HK-2 (cell line): Measurements from ENCODE around the gene SERAC1.

Experiments used
- DNase-seq: peaks from one replicate; pipeline ENCODE4 v3.0.0-alpha.2; 2018; ENCODE audit not compliant: unreplicated experiment

Gene SERAC1

DNA sequence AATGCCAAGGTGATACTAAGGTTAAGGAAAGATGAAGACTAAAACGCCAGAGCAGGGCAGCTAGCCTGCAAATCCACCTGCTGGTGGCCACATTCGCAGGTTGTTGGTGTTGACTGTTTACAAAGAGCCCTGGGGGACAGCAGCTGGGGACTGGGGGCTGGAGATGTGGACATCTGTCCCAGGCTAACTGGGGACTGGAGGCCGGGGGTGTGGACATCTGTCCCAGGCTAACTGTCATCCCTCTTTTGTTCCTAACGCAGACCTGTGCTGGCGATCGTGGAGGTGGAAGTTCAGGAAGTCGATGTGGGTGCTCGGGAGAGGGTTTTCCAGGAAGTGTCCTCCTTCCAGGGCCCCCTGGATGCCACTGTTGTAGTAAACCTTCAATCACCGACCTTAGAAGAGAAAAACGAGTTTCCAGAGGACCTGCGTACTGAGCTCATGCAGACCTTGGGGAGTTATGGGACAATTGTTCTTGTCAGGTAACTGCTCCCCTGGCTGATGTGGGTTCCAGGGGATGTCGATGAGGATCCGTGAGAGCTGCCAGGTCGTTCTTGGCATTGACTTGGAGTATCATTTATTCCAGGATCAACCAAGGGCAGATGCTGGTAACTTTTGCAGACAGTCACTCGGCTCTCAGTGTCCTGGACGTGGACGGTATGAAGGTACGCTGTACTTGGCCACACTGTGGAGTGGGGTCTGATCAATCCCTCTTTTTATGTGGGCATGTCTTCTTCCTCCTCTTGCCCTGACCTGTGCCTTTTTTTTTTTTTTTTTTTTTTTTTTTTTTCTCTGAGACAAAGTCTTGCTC, 87.0 kb downstream of the SERAC1 start:
- no peak for DNase-seq

DNA sequence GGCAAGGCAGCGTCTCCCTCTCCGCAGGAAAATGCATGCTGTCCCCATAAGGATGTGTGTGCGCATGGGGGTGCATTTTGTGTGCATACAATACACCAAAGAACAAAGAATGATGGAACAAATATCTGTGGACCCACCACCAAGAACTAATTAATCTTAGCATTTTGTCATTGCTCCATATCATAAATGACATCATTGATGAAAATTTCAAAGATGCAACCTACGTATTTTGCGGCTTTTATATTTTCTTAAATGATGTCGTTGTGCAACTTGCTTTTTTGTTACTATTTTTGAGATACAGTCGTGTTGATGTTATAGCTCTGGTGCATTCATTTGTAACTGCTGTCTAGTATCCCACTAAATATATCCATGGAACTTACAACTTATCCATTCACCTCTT, 89.7 kb downstream of the SERAC1 start:
- DNase-seq = no peak

DNA sequence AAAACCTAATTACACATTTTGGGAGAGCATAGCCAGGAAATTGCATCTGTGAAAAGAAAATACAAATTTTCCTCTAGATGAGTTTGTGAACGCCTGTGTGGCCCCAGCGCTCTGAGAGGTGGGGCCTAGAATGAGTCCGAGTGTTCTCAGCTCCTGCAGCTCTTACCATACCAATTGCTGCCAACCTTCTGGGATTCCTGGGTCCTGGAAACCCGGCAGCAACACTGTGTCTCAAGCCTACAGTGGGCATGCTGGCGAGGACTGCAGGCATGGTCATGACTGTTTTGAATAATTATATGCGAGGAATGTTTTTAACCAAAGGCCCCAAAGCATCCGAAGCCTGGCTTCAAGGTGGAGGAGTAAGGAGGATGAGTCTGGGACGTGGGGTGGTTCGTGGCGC, 90.4 kb downstream of the SERAC1 start:
- no peak for DNase-seq

DNA sequence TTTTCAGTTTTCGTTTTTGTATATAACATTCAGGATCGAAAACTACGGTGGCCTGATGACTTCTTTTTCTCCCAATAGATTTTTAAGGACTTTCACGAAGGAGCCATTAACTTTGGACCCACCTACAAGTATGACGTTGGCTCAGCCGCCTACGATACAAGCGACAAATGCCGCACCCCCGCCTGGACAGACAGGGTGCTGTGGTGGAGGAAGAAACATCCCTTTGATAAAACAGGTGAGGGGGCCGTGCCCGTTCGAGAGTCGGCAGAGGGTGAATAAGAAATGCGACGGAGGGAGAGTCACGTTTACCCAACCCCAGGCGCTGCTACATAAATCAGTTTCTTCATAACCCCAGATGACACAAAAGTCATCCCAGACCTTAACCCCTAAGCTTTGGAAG, 91.5 kb downstream of the SERAC1 start:
- no peak for DNase-seq

DNA sequence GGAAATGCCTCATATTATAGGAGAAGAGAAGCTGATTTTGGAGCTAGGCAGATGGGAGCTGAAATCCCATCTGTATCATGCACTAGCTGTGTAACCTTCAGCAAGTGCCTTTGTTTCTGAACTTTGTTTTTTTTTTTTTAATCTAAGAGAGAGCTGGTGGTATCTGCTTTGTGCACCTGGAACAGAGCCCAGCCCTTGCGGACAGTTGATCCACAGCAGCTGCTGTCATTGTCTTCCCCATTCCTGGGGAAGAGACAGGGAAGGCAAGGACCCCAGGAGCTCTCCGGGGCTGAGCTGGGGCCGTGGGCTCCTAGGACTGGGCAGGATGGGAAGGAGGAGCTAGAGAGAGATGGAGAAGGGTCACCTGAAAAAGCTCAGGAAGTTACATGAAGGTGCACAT, 94.3 kb downstream of the SERAC1 start:
- DNase-seq = no peak

DNA sequence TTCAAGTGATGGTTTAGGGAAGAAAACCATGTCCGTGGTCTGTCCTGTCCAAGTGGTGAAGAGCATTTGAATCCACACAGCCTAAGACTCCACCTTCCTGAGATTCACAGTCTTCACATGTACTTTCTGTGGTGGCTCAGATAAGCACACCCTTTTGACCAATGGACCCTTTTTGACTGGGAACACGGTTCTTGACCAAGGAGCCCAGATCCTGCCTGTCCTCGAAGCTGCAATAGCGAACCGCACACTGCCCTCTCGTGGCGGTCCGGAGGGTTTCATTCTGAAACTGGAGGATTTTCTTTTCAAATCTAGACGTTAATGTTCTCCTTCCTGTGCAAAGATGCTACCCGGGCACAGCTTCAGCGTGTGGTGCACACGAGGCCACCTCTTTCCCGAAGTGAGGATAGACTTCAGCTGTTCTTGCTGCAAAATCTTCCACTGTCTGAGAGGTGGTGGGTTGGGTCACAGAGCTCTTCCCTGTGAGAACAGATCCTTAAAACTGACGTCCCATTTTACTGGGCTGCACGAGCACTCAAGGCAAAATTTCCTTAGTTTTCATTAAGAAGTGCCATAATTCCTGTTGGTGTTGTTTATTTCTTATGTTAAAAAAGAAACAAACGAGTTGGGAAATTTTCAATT, 95.9 kb downstream of the SERAC1 start:
- peak; percentile 62 for DNase-seq

DNA sequence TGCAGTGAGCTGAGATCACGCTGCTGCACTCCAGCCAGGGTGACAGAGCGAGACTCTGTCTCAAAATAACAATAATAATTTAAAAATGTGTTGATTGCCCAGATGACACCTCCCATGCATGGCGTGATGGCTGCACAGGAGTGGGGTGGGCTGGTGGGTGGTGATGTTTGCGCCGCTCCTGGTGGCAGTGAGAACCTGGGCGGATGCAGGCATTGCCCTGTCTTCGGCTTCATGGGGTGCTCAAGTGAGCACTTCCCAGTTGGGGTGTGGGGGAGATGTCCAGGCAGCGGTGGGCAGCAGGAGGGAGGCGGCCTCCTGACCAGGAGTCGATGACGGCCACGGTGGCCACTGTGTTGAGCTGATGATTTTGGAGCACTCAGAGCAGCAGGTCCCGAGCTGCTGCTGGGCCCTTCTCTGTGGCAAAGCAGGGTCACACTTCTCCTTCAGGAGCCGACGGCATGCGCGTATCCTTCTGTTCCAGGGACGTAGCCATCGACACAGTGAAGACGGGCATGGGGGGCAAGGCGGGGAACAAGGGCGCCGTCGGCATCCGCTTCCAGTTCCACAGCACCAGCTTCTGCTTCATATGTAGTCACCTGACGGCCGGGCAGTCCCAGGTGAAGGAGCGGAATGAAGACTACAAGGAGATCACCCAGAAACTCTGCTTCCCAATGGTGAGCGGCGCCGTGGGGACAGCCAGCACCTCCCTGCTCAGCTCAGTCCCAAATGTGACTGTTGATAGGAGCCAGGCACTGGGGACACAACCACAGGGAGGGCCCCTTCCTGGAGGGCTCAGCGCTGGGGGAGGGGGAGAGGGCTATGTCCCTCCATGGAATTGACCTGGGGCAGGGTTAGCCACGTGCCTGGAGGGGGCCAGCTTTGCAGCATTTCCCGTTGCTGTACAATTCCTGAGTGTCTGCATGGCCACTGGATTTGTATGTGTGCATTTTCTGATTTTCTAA, 96.7 kb downstream of the SERAC1 start:
- DNase-seq = no peak

DNA sequence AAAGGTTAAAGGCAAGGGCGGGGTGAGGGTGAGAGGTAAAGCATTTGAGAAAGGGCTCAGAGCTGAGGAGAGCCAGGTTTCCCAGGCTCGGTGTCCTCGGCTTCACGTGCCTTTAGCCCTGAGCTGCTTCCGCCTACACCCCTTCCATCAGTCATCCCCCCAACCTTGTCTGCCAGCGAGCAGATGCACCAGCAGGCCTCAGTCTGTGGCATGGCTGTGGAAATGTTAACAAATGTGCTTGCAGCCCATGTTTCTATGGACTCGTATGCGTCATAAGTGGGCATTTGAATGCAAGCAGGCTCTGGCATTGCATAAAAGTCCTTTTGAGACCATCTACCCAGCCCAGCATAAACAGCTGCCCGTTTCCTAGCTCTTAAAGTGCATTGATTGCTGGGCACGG, 97.5 kb downstream of the SERAC1 start:
- no peak for DNase-seq

DNA sequence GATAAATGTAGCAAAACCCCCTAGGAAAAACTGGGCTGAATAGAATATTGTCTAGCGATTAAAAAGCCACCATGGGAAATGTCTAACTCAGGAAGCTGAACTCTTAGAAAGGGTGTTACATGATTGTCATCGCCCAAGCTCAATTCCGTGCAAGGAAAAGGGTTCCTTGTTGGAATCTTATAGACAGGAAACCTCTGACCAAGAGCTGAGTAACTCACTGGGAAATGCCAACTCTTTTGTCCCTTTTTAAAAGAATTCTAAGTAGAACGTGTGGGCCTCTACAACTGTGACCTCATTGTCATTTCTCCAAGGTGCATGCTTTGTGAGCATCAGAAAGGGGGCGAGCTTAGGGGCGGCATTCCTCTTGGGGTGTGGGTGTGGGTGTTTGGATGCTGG, 98.3 kb downstream of the SERAC1 start:
- no peak for DNase-seq

DNA sequence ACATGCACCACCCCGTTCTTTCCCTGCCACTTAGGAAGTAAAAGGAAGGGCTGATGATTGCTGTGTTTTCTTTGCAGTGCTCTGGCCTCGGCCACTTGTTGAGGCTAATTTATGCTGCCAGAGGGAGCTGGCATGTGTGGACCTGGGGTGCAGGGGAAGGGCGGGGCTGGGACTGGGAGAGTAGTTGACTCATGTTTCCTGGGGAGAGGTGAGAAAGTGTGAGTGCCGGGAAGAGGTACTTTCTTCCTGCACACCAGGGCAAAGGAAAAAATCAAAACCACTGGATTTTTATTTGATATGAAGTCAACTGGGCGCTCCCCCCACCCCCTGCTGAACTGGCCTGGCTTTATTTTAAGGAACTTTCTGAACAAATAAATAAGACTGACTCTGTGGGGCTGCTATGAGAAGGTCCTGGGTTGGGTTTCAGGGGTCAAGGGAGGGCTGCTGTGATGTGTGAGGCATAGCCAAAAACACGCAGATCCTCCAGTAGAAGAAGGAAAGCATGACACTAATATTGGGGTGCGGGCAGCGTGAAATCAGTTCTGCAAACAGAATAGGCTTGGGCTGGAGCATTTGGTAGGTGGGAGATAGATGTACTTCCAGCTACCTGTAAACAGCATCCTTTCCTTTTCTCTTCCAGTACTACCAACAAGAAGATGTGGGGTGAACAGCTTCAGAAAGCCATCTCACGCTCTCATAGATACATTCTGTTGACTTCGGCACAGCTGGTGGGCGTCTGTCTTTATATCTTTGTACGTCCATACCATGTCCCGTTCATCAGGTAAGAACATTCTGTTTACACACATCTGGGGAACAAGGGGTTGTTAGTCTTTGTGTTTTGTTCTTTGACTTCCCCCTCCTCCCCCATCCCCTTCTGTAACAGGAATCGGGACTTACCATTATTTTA, 98.9 kb downstream of the SERAC1 start:
- peak; percentile 72 for DNase-seq

DNA sequence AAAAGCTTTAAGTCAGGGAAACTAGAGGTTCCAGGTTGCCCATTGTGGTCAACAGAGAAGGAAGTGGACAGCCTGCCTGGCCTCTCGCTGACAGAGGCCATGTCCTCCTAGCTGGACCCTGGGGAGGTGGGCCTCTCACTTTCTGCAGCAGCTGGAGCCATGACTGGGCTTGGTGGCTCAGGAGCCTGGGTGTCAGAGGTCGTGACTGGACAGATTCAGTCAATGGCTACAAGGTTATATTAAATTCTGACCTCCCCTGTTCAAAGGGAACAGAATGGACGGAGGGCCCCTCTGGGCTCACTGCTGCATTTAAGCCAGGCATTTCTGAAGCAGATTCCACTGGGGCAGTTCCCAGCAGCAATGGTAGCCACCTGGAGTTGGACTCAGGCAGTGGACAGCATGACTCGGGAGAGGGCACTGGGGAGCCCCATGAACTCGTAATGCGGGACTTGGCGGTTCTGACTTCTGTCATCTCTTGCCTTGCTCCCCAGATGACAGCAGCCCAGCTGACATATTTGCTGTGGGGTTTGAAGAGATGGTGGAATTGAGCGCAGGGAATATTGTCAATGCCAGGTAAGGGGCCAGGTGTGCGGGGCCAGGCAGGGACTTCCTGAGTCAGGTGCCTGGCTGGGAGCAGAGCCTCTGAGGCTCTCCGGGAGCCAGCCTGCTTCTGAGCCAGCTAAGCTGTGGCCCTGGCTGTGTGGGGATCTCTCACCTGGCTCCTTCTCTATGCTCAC, 99.7 kb downstream of the SERAC1 start:
- DNase-seq = no peak

DNA sequence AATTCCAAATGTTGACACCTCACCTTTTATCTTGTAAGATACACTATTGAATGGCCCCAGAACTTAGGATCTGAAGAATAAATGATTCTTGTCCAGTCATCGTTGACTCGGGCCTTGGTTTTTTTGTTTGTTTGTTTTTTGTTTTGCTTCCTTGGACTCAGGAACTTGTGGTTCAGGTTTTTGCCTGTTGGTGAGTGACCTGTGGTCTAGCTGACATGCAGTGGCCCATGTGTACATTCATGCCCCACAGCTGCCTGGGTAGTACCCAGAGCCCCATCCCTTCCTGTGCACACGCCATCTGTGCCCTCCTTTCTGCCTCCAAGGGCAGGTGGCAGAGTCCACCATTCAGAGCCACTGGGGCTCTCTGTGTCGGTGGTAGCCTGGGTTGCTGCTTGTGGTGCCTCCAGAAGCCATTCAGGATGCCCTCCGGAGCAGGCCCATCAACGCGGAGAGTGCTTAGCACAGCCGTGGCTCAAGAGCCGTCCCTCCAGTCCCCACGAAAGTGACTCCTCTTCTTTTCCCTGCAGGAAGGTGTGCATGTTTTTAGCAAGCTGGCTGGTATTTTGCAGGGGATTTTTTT, 100.5 kb downstream of the SERAC1 start:
- DNase-seq = no peak

DNA sequence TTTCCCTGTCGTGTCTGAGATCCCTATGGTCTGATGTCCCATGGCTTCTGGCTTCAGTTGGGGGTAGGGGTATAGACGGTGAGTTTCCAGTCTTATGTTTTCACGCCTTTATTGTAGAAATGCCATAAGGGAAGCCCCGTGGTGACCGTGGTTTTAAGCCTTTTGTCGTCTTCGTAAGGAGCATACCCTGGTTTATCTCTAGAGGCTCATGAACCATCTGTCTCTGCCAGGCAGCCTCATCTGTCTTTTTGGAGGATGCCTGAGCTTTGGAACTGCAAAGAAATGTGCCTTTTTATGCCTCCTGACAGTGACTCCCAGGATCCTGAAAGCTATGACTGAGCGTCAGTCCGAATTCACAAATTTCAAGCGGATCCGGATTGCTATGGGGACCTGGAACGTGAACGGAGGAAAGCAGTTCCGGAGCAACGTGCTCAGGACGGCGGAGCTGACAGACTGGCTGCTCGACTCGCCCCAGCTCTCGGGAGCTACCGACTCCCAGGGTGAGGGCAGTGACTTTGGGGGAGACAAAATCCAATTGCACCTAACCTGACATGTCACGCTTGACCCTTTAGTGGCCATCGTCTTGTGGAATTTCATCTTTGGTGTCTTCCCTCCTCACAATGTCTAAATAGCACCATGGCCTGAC, 101.8 kb downstream of the SERAC1 start:
- no peak for DNase-seq

DNA sequence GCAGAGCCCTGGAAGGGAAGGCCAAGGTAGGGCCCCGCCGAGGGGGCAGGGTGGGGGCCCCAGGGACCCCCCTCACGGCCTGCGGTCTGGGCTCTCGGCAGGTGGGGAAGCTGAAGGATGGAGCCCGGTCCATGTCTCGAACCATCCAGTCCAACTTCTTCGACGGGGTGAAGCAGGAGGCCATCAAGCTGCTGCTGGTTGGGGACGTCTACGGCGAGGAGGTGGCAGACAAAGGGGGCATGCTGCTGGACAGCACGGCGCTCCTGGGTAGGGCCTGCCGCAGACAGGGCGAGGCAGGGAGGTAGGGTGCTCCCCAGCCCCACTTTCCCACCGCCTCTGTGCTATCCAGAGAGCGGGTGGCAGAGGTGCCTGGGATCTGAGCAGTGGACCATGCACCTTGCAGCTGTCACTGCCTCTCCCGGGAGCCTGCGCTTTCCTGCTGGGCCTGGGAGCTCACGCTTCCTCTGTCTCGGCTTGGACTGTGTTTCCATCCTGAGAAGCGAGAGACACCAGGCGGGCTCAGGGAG, 103.3 kb downstream of the SERAC1 start:
- DNase-seq = no peak

DNA sequence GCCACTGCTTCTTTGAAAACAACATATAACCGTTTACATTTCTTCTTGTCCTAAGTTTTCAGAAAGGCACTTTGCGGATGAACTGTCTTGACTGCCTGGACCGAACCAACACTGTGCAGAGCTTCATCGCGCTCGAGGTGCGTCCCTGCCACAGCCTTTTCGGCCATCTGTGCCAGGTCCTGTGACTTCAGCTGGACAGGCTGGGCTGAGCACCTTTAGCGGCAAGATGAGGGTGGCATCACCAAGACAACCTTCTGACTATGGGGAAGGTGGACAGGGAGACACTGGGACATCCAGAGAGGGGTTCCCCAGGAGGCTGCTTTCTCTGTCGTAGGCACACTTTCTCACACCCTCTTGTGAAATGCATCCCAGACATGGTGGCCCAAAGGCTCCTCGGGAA, 104.3 kb downstream of the SERAC1 start:
- no peak for DNase-seq

DNA sequence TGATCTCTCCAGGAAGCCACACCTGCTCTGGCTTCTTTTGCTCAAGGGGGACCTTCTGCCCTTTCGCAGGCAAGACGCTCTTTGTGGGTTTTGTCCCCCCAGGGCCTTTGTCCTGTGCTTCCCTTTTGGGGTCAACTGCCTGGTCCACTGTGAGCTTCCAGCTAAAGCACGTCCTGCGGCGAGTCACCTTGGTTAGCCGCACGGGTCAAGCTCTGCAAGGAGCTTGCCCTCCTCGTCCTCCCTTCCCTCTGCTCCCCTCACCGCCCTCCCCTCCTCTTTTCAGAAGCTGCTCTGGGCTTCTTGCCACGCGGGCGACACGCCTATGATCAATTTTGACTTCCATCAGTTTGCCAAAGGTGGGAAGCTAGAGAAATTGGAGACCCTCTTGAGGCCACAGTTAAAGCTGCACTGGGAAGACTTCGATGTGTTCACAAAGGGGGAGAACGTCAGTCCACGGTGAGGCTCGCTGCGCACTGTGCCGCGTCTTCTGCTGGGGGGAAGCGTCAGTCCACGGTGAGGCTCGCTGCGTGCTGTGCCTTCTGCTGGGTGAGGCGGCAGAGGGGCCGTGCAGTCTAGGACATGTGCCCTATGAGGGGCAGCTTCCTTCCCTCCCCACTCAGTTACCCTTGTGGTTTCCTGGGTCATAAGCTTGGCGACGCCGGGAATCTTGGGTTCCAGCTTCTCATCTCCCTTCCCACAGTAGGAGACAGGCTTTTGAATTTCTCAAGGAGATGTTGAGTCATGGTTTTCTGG, 106.2 kb downstream of the SERAC1 start:
- DNase-seq = no peak

DNA sequence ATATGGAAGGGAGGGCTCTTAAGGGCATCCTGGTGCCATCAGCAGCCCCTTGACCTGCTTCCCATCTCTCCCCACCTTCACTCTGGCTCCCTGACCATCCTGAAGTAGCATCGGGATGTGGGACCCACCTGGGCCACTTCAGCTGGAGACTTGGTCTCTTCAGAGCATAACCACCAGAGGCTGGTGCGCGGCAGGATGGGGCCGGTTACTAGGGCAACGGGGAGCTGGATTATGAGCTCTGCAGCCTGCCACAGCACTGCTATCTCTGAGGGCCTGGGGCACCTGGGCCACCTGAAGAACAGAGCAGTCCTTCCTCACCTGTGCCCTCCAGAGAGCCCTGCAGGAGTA, 106.7 kb downstream of the SERAC1 start:
- DNase-seq = no peak

DNA sequence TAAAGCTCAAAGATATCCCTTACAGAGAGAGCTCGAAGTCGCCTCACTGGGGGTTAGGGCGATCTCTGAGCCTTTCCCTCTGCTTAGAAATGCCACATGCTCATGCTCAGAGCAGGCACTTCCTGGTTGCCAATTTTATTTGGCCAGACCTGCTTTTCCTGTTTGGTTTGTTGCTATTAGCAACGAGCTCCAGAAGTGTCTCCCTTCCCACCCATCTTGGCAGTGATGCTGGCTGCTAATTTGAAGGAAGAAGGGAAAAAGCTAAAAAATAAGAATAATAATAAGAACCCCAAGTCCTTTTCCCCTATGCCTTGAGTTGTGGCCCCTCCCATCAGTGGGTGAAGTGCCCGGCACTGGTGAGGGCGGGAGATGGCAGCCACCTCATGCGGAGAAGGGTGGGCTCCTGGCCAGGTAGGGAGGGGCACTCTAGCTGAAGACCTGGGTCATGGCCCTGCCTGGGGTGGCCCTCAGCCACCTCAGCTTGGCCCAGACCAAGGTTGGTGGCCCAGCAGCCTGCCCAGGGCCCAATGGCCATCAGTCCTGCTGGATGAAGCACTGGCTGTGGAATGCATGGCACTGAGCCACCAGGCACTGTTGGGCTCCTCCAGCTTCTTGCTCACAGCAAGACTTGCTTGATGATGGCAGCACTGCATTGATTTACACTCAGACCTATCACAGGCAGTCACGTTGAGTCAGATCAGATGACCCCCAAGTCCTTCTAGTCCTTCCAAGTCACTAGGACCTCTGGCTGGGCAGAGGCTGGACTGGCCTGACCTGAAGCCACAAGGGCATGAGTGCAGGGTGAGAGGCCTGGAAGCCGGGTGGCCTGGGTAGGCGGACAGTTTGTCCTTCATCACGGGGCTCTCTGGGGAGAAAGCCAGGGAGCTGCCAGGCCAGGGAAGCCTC, 107.4 kb downstream of the SERAC1 start:
- DNase-seq = peak; percentile 38
